SK-N-SH (cell line): ENCODE results near the gene NPAS3. TPM values are rescaled to one million over a fixed set of nuclear protein-coding genes. Genes with fewer than 3 reads are reported as not detected.

Experiments
- CTCF ChIA-PET: fragments of 300-600, 350-600 bp; formaldehyde crosslinking; extraction: SDS; loops from one replicate; lab custom pipeline; 2021; lab: Yijun Ruan, JAX
- POLR2A ChIA-PET: fragments of 350-600 bp; sonication (Branson Sonifier 250); formaldehyde crosslinking; extraction: SDS; loops from one replicate; lab custom pipeline; 2020; ENCODE audit warnings: antibody characterized with exemption, inconsistent platforms; lab: Yijun Ruan, JAX
- DNase-seq: peaks from one replicate; pipeline ENCODE4 v3.0.0; 2012
- H2AFZ ChIP-seq: fragments of 200-600 bp; sonication (generic); 2 replicates; pipeline ENCODE4 v1.8.1; 2016; ENCODE audit warnings: antibody characterized with exemption, mild to moderate bottlenecking, low read depth
- H3F3A ChIP-seq: fragments of 200-600 bp; sonication (generic); replicated peaks from 2 replicates; pipeline ENCODE3; 2016; ENCODE audit warnings: antibody characterized with exemption, mild to moderate bottlenecking; ENCODE audit not compliant: insufficient read depth
- H3K27ac ChIP-seq, 2 experiments: fragments of 200-500 bp in 1 of 2; fragments of 200-600 bp in 1 of 2; sonication (Bioruptor generic) in 1 of 2; sonication (generic), shearing (Covaris generic) in 1 of 2; 2 replicates each; pipeline versions ENCODE4 v1.5.1 to v1.6.1; 2014 to 2016; ENCODE audit warnings: low read depth in 2 of 2, inconsistent platforms in 1 of 2, low read length in 1 of 2, mild to moderate bottlenecking in 1 of 2, mixed read lengths in 1 of 2
- H3K27me3 ChIP-seq: fragments of 200-600 bp; sonication (generic), shearing (Covaris generic); 2 replicates; pipeline ENCODE4 v1.6.1; 2016; ENCODE audit warnings: mixed run types; ENCODE audit not compliant: insufficient read depth
- H3K36me3 ChIP-seq, 2 experiments: fragments of 200-500 bp in 1 of 2; fragments of 200-600 bp in 1 of 2; sonication (Bioruptor generic) in 1 of 2; sonication (generic) in 1 of 2; replicated peaks in 1 of 2; 2 replicates each; pipeline versions ENCODE3 to v1.5.1; 2014 to 2016; ENCODE audit warnings: low read length in 1 of 2, mild to moderate bottlenecking in 1 of 2; ENCODE audit not compliant: insufficient read depth in 2 of 2, control insufficient read depth in 1 of 2
- H3K4me1 ChIP-seq, 2 experiments: fragments of 200-500 bp in 1 of 2; fragments of 200-600 bp in 1 of 2; sonication (Bioruptor generic) in 1 of 2; sonication (generic), shearing (Covaris generic) in 1 of 2; 2 replicates each; pipeline versions ENCODE4 v1.5.1 to v1.6.1; 2014 to 2016; ENCODE audit warnings: low read depth in 1 of 2, low read length in 1 of 2, mixed run types in 1 of 2; ENCODE audit not compliant: insufficient read depth in 2 of 2, control insufficient read depth in 1 of 2
- H3K4me2 ChIP-seq: fragments of 200-600 bp; sonication (generic), shearing (Covaris generic); 2 replicates; pipeline ENCODE4 v1.6.1; 2017; ENCODE audit warnings: mixed run types
- H3K4me3 ChIP-seq, 2 experiments: fragments of 200-500 bp in 1 of 2; fragments of 200-600 bp in 1 of 2; sonication (Bioruptor generic) in 1 of 2; sonication (generic), shearing (Covaris generic) in 1 of 2; 2 replicates each; pipeline versions ENCODE4 v1.5.1 to v1.8.1; 2014 to 2016; ENCODE audit warnings: low read depth in 2 of 2, inconsistent platforms in 1 of 2, low read length in 1 of 2, mild to moderate bottlenecking in 1 of 2, mixed read lengths in 1 of 2, moderate library complexity in 1 of 2
- H3K79me2 ChIP-seq: fragments of 200-600 bp; sonication (generic); 2 replicates; pipeline ENCODE4 v1.8.1; 2017; ENCODE audit warnings: mild to moderate bottlenecking; ENCODE audit not compliant: insufficient read depth
- H3K9ac ChIP-seq: fragments of 200-600 bp; sonication (generic); 2 replicates; pipeline ENCODE4 v1.6.1; 2017; ENCODE audit warnings: mixed run types
- H3K9me2 ChIP-seq: fragments of 200-600 bp; sonication (generic); 2 replicates; pipeline ENCODE4 v1.6.1; 2017; ENCODE audit warnings: mixed run types
- H3K9me3 ChIP-seq: fragments of 200-600 bp; sonication (generic); 2 replicates; pipeline ENCODE4 v1.6.1; 2017; ENCODE audit warnings: mixed run types, mild to moderate bottlenecking, moderate library complexity
- H4K20me1 ChIP-seq: fragments of 200-600 bp; sonication (generic); 2 replicates; pipeline ENCODE4 v1.6.1; 2017; ENCODE audit warnings: mild to moderate bottlenecking, mixed run types; ENCODE audit not compliant: insufficient read depth
- ELF1 ChIP-seq: IDR thresholded peaks from 2 replicates; pipeline ENCODE4 v1.4.0; 2012
- EP300 ChIP-seq, 2 experiments: IDR thresholded peaks; 2 replicates each; pipeline versions ENCODE4 v1.4.0 to v1.6.1; 2012; ENCODE audit warnings: borderline replicate concordance in 1 of 2, low read depth in 1 of 2, low read length in 1 of 2
- EZH2phosphoT487 ChIP-seq: fragments of 200-600 bp; sonication (generic); IDR thresholded peaks from 2 replicates; pipeline ENCODE4 v1.6.1; 2017; ENCODE audit warnings: low read depth, mixed run types, mild to moderate bottlenecking, antibody characterized with exemption, moderate library complexity, borderline replicate concordance
- FOSL2 ChIP-seq: IDR thresholded peaks from 2 replicates; pipeline ENCODE4 v1.4.0; 2012; ENCODE audit warnings: low read depth, mild to moderate bottlenecking, moderate library complexity, borderline replicate concordance
- FOXM1 ChIP-seq: IDR thresholded peaks from 2 replicates; pipeline ENCODE4 v1.4.0; 2012; ENCODE audit warnings: low read depth, mild to moderate bottlenecking
- GATA2 ChIP-seq: sonication (generic); formaldehyde crosslinking; IDR thresholded peaks from 2 replicates; pipeline ENCODE4 v1.5.0; 2020; ENCODE audit warnings: mild to moderate bottlenecking, missing genetic modification reagents
- JUND ChIP-seq: IDR thresholded peaks from 2 replicates; pipeline ENCODE4 v1.4.0; 2012
- MAX ChIP-seq: IDR thresholded peaks from 2 replicates; pipeline ENCODE4 v1.4.0; 2012; ENCODE audit warnings: low read depth
- NFIC ChIP-seq: IDR thresholded peaks from 2 replicates; pipeline ENCODE4 v1.4.0; 2012; ENCODE audit warnings: borderline replicate concordance
- NRF1 ChIP-seq: IDR thresholded peaks from 2 replicates; pipeline ENCODE4 v1.6.1; 2012; ENCODE audit warnings: low read depth, mild to moderate bottlenecking, low read length
- PBX3 ChIP-seq: IDR thresholded peaks from 2 replicates; pipeline ENCODE4; 2012
- POLR2AphosphoS5 ChIP-seq: IDR thresholded peaks from 2 replicates; pipeline ENCODE4 v1.6.1; 2012; ENCODE audit warnings: low read depth, low read length
- RCOR1 ChIP-seq: fragments of 150-350 bp; IDR thresholded peaks from 2 replicates; pipeline ENCODE4 v1.6.1; 2017; ENCODE audit warnings: antibody characterized with exemption, low read length
- RFX5 ChIP-seq: IDR thresholded peaks from 2 replicates; pipeline ENCODE4 v1.6.1; 2012; ENCODE audit warnings: mild to moderate bottlenecking, improper control_type of control experiment, low read length
- SMC3 ChIP-seq: IDR thresholded peaks from 2 replicates; pipeline ENCODE4 v1.6.1; 2012; ENCODE audit warnings: low read depth, low read length, improper control_type of control experiment
- TAF1 ChIP-seq: IDR thresholded peaks from 2 replicates; pipeline ENCODE4 v1.6.1; 2012; ENCODE audit warnings: low read depth, mild to moderate bottlenecking, low read length, moderate library complexity, borderline replicate concordance
- TCF12 ChIP-seq: IDR thresholded peaks from 2 replicates; pipeline ENCODE4 v1.4.0; 2012
- YY1 ChIP-seq: IDR thresholded peaks from 2 replicates; pipeline ENCODE4 v1.4.0; 2012; ENCODE audit warnings: low read depth, mild to moderate bottlenecking
- WGBS: methylation state at CpG from one replicate; pipeline ENCODE4 v1.1.6; 2017; ENCODE audit warnings: low lambda C conversion rate; 5-methylcytosine and 5-hydroxymethylcytosine counted together
- polyA plus RNA-seq, 3 experiments: library from polyadenylated mRNA; depleted of rRNA; stranded (reverse); fragments of >200 nt; gene quantifications; 2 replicates each; pipeline ENCODE4 v1.2.3, GENCODE V29; 2012

The NPAS3 gene
- polyA plus RNA-seq, 1 of the 3 experiments (the other 2 are of a cell fraction) = 4.3 TPM

- Histone ChIP-seq H3K4me3 (no peak overlapping the region), H2AFZ (no peak overlapping the region), H3K27ac (peak overlapping the region; percentile 47 to 65; a peak in 3 of 4 replicates), H3K79me2 (no peaks in the 10 kb centered on the region), H3K9ac (no peak overlapping the region), H3K9me2 (no peaks in the 10 kb centered on the region), H4K20me1 (no peaks in the 10 kb centered on the region), H3K36me3 (no peaks in the 10 kb centered on the region), H3K27me3 (no peaks in the 10 kb centered on the region), H3K9me3 (no peaks in the 10 kb centered on the region), H3K4me1 (peaks cover 0 to 19% of the 10 kb centered on the region in 2 experiments; a peak in 2 of 4 replicates), H3F3A (no peaks in the 10 kb centered on the region), H3K4me2 (no peak overlapping the region)
- DNase-seq = no peak
- ChIA-PET CTCF (interaction anchor here (0.7 to 1.0 kb wide), 2 partner anchors 57 to 489 kb away, joined by 3 read pairs; no protein-coding TSS in a partner anchor), POLR2A (no interaction called here)
- 54% methylated on average over 1 of the region's 1 CpG for WGBS
- peak; percentile 10 to 48; a peak in 2 of 4 replicates for TF ChIP-seq EP300 (IDR thresholded peaks at IDR 0.05; ENCODE audit: borderline replicate concordance in 1 of 2, low read depth in 1 of 2, low read length in 1 of 2)
- TF ChIP-seq TCF12 = peak; percentile 40; the same call in 1 of the 2 replicates
- TF ChIP-seq RCOR1 = peak; percentile 53; the same call in 1 of the 2 replicates
- 0 out of 2 replicates have a peak, but pooled peaks have one; percentile 27 for TF ChIP-seq POLR2AphosphoS5
- no peak for TF ChIP-seq NRF1
- TF ChIP-seq EZH2phosphoT487 = no peak
- peak; percentile 58 for TF ChIP-seq GATA2 (CRISPR knock-in tag)
Measured at GRCh38 chr14:33610121-33610520, 671.4 kb downstream of the NPAS3 start.

DNA sequence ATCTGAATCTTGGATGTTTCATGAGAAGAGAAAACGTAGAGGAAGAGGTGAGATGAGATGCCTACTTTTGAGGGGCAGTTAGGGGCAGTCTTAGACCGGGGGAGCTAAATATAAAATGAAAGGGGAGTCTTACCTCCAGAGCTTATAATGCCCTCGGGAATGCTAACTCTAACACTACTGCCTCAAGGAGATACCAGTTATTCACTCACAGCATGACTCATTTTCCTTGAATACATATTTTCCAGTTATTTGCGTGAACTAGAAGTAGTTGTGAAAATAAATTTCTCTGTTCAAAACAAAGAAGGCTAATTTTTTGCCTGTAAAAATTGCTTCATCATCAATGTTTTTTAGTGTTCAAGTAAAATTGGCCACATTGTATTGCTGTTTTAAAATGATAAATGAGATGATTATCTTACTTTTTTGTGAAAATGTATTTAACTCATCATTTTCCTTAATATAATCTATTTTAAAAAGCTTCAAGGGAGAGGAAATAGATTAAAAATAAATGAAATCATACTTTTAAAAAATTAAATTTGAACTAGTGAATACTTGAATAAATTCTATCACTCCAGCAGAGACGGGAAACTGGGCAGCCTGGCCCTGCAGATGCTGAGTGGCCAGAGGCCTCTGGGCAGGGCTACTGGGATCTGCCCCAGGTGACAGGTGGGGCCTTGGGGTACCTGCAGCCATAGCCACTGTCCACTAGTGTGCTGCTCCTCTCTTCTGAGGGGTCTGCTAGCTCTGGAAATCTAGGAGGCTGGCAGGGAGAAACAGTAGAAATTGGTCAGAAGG, 672.9 kb downstream of the NPAS3 start:
- H3K4me2 ChIP-seq = no peak overlapping the region

More for the DNA sequence above, 672.9 kb downstream of the NPAS3 start:
- H3F3A ChIP-seq = no peaks in the 10 kb centered on the region
- H4K20me1 ChIP-seq = no peaks in the 10 kb centered on the region
- no peak overlapping the region for H3K9ac ChIP-seq
- peak overlapping the region in 1 of 2 experiments; percentile 13; a peak in 1 of 4 replicates for H3K27ac ChIP-seq
- H2AFZ ChIP-seq = no peak overlapping the region
- WGBS = 27% methylated on average over 5 of the region's 5 CpGs
- H3K4me3 ChIP-seq = no peak overlapping the region
- POLR2A ChIA-PET = no interaction called here
- CTCF ChIA-PET = interaction anchor here (0.6 kb wide), 1 partner anchor 357 kb away, joined by 4 read pairs; no protein-coding TSS in a partner anchor
- TF ChIP-seq TCF12 (no peak), GATA2 (CRISPR knock-in tag) (no peak), NRF1 (no peak), TAF1 (no peak), YY1 (no peak), SMC3 (no peak), EZH2phosphoT487 (no peak), JUND (peak; percentile 53; the same call in 1 of the 2 replicates), NFIC (no peak), FOSL2 (peak; percentile 72), PBX3 (no peak), ELF1 (no peak), MAX (no peak), RFX5 (no peak), FOXM1 (no peak)
- no peak for DNase-seq
- H3K79me2 ChIP-seq = no peaks in the 10 kb centered on the region
- no peaks in the 10 kb centered on the region for H3K9me3 ChIP-seq
- H3K4me1 ChIP-seq = peaks cover 1 to 22% of the 10 kb centered on the region in 2 experiments; a peak in 3 of 4 replicates
- H3K36me3 ChIP-seq = no peaks in the 10 kb centered on the region
- no peaks in the 10 kb centered on the region for H3K27me3 ChIP-seq
- no peaks in the 10 kb centered on the region for H3K9me2 ChIP-seq
